ENCODE data around the gene VIL1. TPM values are rescaled to one million over a fixed set of nuclear protein-coding genes. Genes with fewer than 3 reads are reported as not detected.

VIL1 gene
- total and polyA plus RNA-seq, 2 of the 13 experiments (the other 11 are each of a cell fraction or from before 2014, with no cell fraction given), result 287 to 301 TPM

GRCh38 chr2:218404351-218405085, 14.4 kb upstream of the VIL1 start (continued):
- TF ChIP-seq ZBTB37 (CRISPR knock-in tag; IDR thresholded peaks at IDR 0.05) (no peak), SP140L (CRISPR knock-in tag; IDR thresholded peaks at IDR 0.05; ENCODE audit: borderline replicate concordance) (no peak), ZFP37 (CRISPR knock-in tag; IDR thresholded peaks at IDR 0.05; ENCODE audit: borderline replicate concordance) (no peak), ZNF318 (CRISPR knock-in tag; IDR thresholded peaks at IDR 0.05) (no peak), PBX3 (CRISPR knock-in tag; IDR thresholded peaks at IDR 0.05; ENCODE audit: borderline replicate concordance) (no peak), ZBTB42 (CRISPR knock-in tag; IDR thresholded peaks at IDR 0.05) (no peak), ZNF276 (CRISPR knock-in tag; IDR thresholded peaks at IDR 0.05; ENCODE audit: low read depth) (no peak), ATF7 (IDR thresholded peaks at IDR 0.05) (no peak), ATF7 (CRISPR knock-in tag; IDR thresholded peaks at IDR 0.05) (no peak), PBX2 (CRISPR knock-in tag; IDR thresholded peaks at IDR 0.05) (no peak), PLRG1 (conservative IDR thresholded peaks at IDR 0.05) (no peak)

Measured in HepG2 (cell line).